NCI-H446 (cell line): Measurements from ENCODE around the gene GNB4.

Experiments used
- DNase-seq, 2 experiments: peaks; one replicate each; lab custom pipeline; 2025; lab: John Stamatoyannopoulos, UW

GNB4 gene

DNA sequence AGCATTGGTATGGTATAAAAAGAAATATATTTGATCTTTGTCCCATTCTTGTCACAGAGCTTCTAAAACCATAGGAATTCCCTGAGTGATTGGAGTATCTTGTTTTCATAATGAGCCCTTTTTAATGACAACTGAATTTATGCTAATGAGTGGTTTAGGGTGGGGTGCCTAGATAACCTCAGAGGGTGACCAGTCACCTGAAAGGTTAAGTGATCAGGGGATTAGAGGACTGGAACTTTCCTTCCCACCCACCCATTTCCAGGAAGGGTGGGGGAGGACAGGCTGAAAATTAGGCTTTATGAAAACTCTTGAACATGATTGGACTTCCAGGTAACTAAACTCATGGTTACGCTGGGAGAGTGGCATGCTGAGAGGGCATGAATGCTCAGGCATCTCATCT lies 95.3 kb downstream of the GNB4 start:
- DNase-seq = no peak

DNA sequence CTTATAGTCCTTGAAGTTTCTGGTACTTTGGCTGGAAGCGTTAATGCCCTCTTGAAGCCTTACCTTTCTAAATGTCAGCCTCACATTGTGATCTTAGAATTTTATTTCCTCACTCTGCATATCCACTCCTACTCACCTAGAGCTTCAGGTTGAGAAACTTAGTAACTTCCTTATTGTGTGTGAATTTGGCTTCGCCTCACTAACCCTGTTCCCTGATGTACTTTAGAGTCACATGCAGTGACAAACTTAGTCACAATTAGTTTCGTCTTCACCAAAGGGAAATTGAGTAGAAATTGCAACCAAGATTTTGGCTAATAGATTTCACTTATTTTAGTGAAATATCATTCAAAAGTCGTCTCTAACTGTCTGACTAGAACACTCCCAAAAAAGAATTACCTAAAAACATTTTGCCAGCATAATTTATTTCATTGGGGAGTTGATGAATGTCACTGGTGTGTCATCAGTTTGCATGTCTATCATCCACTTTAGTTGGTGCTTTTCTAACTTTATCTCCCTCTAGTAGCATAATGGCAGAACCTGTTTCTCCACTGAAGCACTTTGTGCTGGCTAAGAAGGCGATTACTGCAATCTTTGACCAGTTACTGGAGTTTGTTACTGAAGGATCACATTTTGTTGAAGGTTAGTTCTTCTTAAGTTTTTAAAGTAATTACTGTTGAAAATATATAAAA lies 102.8 kb downstream of the GNB4 start:
- DNase-seq = no peak

DNA sequence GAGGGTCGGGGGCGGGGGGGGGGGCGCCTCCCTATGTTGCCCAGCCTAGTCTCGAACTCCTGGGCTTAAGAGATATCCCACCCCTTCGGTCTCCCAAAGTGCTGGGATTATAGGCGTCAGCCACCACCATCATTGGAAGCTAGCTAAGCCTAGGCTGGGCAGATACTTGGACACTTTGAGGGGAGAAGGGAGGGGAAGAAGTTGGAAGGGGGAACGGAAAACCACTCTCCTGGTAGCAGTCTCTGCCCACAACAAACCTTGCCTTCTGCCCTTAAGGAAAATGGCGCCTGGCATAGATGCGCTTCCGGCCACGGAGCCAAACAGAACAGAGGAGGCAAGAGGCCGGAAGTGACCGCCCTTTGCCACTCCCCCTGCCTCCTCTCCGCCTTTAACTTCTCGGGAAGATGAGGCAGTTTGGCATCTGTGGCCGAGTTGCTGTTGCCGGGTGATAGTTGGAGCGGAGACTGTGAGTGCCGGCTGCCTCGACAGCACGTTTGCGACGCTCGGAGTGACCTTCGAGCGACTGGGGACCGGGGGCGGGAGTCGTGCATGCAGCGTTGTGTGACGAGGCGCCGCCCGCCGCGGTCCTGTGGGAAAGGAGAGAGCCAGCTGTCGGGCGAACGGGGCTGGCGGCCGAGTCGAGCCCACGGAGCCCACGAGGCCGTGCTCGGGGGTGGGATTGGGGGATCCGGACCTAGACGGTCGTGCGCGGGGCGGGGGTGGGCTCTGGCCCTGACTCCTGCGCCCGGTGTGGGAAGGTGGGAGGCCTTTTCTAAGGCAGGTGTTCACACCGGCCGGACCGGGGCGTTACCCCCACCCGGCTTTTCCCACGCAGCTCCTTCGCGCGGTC lies 103.7 kb downstream of the GNB4 start, which contains the start of gene MFN1:
MFN1 (plus strand) TSS at position 365 of the 850 bp plus-strand sequence. CDS start 1,143 bp downstream, outside the sequence.
- peak; percentile 88 to 94 for DNase-seq
